ENCODE results near the gene ESD.
"Not testable (repeated sequence)": the region's sequence is repeated elsewhere in the genome, so short reads cannot be mapped to it uniquely, and the experiment has no call there.

DNA sequence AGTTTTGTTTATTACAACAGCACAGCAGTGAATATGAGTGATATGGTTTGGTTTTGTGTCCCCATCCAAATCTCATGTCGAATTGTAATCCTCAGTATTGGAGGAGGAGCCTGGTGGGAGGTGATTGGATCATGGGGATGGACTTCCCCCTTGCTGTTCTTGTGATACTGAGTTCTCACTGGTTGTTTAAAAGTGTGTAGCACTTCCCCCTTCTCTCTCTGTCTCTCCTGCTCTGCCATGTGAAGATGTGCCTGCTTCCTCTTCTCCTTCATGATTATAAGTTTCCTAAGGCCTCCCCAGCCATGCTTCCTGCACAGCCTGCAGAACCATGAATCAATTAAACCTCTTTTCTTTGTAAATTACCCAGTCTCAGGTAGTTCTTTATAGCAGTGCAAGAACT is 8.0 kb upstream of the ESD start:
- TF ChIP-seq, protein P1, sequence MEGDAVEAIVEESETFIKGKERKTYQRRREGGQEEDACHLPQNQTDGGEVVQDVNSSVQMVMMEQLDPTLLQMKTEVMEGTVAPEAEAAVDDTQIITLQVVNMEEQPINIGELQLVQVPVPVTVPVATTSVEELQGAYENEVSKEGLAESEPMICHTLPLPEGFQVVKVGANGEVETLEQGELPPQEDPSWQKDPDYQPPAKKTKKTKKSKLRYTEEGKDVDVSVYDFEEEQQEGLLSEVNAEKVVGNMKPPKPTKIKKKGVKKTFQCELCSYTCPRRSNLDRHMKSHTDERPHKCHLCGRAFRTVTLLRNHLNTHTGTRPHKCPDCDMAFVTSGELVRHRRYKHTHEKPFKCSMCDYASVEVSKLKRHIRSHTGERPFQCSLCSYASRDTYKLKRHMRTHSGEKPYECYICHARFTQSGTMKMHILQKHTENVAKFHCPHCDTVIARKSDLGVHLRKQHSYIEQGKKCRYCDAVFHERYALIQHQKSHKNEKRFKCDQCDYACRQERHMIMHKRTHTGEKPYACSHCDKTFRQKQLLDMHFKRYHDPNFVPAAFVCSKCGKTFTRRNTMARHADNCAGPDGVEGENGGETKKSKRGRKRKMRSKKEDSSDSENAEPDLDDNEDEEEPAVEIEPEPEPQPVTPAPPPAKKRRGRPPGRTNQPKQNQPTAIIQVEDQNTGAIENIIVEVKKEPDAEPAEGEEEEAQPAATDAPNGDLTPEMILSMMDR (conservative IDR thresholded peaks at IDR 0.05 in 1 of 2, IDR thresholded peaks at IDR 0.05 in 1 of 2; ENCODE audit: extremely low read depth in 1 of 2, insufficient read depth in 1 of 2, low read depth in 1 of 2, low read length in 2 of 2), result not testable (repeated sequence)
- TF ChIP-seq EZH2 (IDR thresholded peaks at IDR 0.05; ENCODE audit: borderline replicate concordance, low read length), result not testable (repeated sequence)

All from mammary epithelial cell (primary cell).